ENCODE results near the gene ARHGEF33.

ARHGEF33 gene

GRCh38 chr2:38960609-38961320 is 71.1 kb downstream of the ARHGEF33 start:
- DNase-seq, result no peak

GRCh38 chr2:38966006-38966405 is 76.3 kb downstream of the ARHGEF33 start:
- DNase-seq, result no peak

DNA sequence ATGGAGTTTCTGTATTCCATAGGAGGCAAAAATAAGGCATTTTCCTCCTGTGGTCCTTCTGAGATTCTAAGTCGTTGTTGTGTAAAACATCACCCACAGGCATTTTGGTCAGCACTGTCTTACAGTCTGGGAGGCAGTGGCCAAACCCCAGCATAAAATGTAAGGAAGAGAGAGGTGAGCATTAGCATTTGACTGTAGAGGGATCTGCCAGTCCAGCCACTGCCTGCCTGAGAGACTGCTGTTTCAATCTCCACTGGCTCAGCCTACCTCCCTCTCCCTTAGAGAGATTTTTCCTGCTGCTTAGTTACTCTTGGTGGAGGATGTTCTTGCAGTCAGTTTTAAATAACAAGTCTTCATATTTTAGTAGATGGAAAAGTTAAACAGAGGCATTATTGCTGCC is 77.0 kb downstream of the ARHGEF33 start:
- no peak for DNase-seq

- no peak for DNase-seq
Observed at GRCh38 chr2:38968021-38968420, 78.3 kb downstream of the ARHGEF33 start.

DNA sequence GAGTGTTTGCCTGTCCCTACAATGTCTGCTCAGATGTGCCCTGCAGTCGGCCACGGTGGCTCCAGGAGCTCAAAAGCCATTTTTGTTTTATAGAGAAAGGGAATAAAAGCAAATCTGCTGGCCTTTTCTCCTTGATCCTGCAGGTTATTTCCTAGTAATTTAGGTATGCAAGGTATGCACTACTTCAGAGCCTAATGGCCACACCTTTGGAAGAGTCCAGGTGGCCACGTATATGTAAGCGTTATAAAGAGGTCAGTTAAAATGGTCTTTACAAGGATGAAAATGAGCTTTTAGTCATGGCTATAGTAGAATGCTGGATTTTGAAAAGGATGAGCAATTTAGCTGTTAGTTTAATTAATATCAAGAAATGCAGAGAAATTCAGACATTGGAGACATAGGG is 81.7 kb downstream of the ARHGEF33 start:
- no peak for DNase-seq

DNA sequence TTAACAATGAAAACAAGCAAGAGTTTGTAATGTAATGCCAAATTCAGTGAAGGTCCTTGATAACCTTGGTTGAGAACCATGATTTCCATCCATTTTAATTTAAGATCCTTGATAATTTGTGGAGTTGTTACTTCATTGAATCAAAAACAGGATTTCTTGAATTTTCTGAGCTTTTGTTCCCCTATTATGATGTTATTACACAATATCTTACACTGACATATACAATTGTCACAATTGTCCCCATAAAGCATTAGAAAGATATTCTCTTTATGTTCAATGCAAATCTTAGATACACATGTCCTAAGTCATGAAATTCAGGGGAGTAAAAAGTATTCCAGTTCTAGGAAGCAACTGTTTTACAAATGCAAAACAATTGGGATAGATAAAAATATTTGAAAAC is 83.6 kb downstream of the ARHGEF33 start:
- DNase-seq, result no peak

DNA sequence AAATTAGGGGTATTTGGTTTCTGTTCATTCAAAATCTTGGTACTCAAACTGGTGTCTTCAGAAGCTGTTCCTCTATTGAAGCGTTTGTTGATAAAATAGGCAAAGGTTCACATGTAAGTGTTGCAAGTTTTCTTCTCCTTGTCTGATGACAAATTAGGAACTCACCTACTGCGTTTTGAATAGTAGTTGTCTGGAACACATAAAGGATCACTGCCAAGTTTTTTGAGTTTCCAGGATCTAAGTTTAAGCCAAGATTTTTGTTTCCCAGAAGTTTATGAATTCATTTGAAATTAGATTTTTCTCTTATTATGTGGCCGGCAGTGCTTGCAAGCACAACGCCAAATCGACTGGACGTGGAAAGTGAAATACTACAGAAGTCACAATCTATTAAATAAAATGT is 85.4 kb downstream of the ARHGEF33 start:
- no peak for DNase-seq

- DNase-seq, result no peak
Observed at GRCh38 chr2:38977047-38977446, 87.4 kb downstream of the ARHGEF33 start.

GRCh38 chr2:38978296-38978903 is 88.7 kb downstream of the ARHGEF33 start:
- peak; percentile 82 for DNase-seq

- no peak for DNase-seq
Observed at GRCh38 chr2:38978908-38979307, 89.2 kb downstream of the ARHGEF33 start.

DNA sequence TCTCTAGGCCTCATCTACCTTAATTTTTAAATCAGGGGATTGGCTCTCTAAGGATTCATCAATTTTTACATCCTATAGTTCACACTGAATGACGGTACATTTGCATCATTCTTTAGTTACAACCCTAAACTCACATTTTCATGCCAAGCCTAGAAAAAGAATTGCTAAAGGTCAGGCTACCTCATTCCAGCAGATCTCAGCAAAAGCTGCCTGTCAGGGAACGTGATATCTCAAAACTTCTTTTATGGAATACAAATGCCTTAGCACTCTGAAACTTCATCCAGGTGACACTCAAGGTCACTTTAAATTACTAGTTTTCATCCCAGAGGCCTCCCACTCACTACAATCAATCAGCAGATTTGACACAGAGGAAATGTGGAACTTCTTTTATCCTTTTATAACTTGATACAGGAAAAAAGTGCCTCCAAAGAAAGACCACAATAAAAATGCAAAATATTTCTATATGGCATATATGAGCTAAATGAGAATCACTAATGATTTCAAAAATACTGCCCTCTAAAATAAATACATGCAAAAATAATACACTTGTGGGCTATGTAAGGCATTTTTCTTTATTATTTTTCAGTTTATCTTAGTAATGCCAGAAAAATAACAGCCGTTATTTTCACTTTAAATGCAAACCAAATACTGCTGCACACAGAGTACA is 91.5 kb downstream of the ARHGEF33 start:
- no peak for DNase-seq

- no peak for DNase-seq
Observed at GRCh38 chr2:38981670-38982357, 92.1 kb downstream of the ARHGEF33 start.

DNA sequence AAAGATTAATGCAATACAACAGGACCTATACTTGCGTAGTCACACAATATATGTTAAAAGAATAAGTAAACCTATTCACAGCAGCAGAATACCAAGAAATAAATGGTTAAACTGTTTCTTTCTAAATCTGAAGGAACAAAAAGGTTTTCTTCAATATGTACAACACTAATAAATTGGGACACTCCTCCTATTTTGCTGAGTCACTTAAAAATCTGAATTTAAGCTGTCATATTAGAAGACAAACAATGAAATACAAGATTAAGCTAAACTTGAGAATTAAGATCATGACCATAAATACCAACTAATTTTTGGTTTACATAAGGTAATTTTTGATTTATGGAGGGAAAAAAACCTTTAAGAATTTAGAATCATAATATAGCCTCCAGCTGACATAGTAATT is 92.8 kb downstream of the ARHGEF33 start:
- DNase-seq, result no peak

DNA sequence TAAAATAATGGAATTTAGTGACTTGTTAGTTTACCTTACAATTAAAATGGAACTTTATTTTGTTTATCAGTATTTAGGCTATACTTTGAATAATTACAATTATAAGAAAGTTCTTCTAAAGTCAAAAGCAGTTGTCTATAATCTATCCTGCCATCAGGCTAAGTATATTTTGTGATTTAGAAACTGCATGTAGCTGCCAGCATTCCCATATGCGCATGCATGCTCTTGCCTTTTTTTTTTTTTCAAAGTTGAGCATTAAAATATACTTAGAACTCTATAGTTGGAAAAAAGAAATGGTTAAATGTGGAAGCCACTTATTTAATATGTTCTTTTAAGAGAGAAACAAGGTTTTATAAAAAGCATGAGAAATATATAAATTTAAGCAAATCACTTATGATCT is 99.0 kb downstream of the ARHGEF33 start:
- no peak for DNase-seq

DNA sequence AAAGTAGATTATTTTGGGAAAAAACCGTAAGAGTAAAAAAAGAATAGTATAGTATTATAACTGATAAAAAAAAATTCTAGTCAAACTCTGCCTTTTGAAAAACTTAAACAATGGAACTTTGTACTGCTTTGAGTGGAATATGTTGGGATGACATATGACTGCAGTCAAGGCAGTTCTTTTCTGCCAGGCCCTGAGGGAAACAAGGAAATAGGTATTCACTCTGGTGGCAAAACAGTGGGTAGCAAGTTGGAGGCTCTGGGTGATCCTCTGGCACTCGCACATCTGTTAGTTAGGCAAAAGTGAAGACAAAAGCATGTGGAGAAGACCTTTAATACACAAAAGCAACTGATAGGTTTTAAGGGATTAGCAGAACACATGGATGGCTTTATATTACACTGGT is 102.2 kb downstream of the ARHGEF33 start:
- DNase-seq, result no peak

DNA sequence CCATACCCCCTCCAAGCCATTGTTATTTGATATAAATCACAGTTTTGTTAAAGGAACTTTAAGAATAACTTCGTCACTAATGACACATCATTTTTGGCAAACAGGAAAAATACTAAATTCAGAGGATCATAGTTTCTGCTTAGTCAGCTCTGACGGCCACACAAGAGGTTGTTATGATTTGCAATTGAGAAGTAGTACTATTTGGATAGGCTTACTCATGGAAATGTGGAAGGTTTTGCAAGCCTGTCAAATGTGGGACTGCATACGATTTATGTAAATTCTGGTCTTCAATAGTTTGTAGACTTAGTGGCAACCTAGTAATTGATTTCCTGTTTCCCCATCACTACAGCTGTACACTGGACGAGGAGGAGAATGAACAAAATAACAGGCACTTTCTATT is 108.1 kb downstream of the ARHGEF33 start:
- peak; percentile 92 for DNase-seq

GRCh38 chr2:39000552-39000951 is 110.9 kb downstream of the ARHGEF33 start:
- no peak for DNase-seq

- DNase-seq, result no peak
Observed at GRCh38 chr2:39007875-39008504, 118.3 kb downstream of the ARHGEF33 start.

GRCh38 chr2:39008665-39009064 is 119.0 kb downstream of the ARHGEF33 start:
- DNase-seq, result peak; percentile 40

DNA sequence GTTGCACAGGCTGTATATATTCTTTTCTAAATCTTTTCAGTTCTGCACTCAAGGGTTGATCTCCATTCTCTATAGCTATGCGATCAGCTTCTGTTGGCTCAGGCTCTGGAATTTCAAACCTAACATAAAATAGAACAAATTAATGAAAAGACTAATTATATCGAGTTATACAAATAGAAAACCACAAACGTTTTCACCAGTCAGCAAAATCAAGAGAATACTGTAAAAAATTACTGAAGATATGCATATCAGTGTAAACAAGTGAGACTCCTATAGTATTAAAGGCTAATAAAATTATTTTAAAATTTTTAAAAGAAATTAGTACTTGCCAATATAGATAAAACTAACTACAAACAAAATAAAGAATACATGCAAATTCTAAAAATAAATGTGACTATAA is 124.2 kb downstream of the ARHGEF33 start:
- no peak for DNase-seq

- DNase-seq, result no peak
Observed at GRCh38 chr2:39015424-39015823, 125.7 kb downstream of the ARHGEF33 start.

DNA sequence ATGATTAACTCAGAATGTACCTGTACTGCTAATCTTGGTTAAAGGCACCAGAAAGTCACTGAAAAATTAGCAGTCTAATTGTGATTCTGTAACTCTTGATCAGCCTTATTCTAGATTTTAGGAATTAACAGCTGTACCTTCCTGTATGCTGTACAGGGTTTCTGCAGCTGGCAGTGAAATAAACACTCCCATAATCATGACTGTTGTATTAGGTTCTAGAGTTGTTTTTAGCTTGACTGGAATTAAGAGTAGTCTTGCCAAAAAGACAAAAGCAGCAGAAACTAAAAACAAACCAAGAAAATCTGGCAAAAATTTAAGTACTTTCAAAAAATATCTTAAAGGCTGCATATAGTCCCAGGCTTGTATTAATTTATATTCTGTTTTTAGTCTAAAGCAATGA is 127.7 kb downstream of the ARHGEF33 start:
- DNase-seq, result no peak

DNA sequence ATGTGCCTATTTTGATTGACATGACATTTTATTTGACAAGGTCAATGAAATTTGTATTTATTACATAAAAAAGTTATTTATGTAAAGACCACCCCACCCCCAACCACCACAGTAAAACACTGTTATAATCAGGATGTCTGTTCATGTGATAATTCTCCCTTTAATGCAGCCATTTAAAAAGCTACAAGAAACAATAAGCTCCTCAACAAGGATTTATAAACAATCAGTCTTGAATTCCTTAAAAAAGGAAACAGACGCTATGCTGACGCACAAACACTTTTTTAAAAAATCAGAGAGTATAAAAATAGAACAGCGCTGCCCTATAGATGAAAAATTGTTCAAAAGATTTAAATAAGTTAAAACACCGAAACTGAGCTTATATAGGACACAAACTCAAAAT is 129.0 kb downstream of the ARHGEF33 start:
- no peak for DNase-seq
